EL (cell line): ENCODE results near the gene PRSS36.
"Not testable (repeated sequence)": the region's sequence is repeated elsewhere in the genome, so short reads cannot be mapped to it uniquely, and the experiment has no call there.

ENCODE experiments used
- DNase-seq: peaks from one replicate; pipeline ENCODE4 v3.0.0-alpha.2; 2016

PRSS36 gene

GRCh38 chr16:31118223-31119155 is 31.4 kb downstream of the PRSS36 start:
- peak; percentile 91 for DNase-seq

- DNase-seq = peak; percentile 99
These were observed 32.3 kb downstream of the PRSS36 start, which contains the start of gene KAT8 for GRCh38 chr16:31117384-31118222. Gene KAT8, plus strand, starts transcription at chr16:31117664. Its CDS starts 18 bp downstream, at chr16:31117682.

- no peak for DNase-seq
These were observed 35.4 kb downstream of the PRSS36 start for GRCh38 chr16:31114468-31114867.

GRCh38 chr16:31113121-31114120 is 36.4 kb downstream of the PRSS36 start:
- DNase-seq = peak; percentile 24

GRCh38 chr16:31112711-31113110 is 37.2 kb downstream of the PRSS36 start:
- no peak for DNase-seq

GRCh38 chr16:31111881-31112466 is 37.9 kb downstream of the PRSS36 start:
- DNase-seq = no peak

- DNase-seq = no peak
These were observed 39.5 kb downstream of the PRSS36 start for GRCh38 chr16:31110106-31111034.

GRCh38 chr16:31109622-31110021 is 40.2 kb downstream of the PRSS36 start:
- DNase-seq = no peak

GRCh38 chr16:31108794-31109558 is 40.9 kb downstream of the PRSS36 start:
- no peak for DNase-seq

GRCh38 chr16:31108035-31108793 is 41.7 kb downstream of the PRSS36 start, which contains the start of gene BCKDK:
Gene BCKDK, plus strand, starts transcription at chr16:31108386. Its CDS starts 838 bp downstream, at chr16:31109224.
- peak; percentile 82 for DNase-seq

GRCh38 chr16:31107465-31107867 is 42.4 kb downstream of the PRSS36 start:
- DNase-seq = no peak

GRCh38 chr16:31106509-31107464 is 43.1 kb downstream of the PRSS36 start:
- no peak for DNase-seq

GRCh38 chr16:31105677-31106213 is 44.1 kb downstream of the PRSS36 start:
- DNase-seq = peak; percentile 67

GRCh38 chr16:31100876-31101641 is 48.8 kb downstream of the PRSS36 start:
- DNase-seq = not testable (repeated sequence)

GRCh38 chr16:31099860-31100638 is 49.8 kb downstream of the PRSS36 start:
- DNase-seq = peak; percentile 67
